ENCODE data around the gene BDH2. TPM values are rescaled to one million over a fixed set of nuclear protein-coding genes. Genes with fewer than 3 reads are reported as not detected.

The BDH2 gene
- total and polyA plus RNA-seq, 2 of the 8 experiments (the other 6 are each of a cell fraction or from before 2014, with no cell fraction given) = 46.0 to 46.2 TPM

DNA sequence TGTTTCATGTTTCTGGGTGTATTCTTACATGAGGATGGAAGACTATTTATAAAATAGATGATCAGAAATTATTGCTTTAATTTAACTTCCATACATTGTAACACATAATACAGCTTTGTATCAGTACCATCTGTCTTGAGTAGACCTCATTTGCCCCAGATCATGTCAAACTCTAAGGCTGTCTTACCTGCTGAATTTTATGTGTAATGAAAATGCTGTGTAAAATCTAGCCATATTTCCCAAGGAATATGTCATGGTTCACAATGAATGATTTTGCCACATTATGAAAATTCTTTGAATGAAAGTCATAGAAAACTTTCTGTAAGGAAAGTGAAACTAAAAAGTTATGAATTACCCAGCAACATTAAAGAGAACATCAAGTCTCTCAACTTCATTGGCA lies 7.4 kb downstream of the BDH2 start:
- Histone ChIP-seq H3K9me3 (ENCODE audit: insufficient read depth in 2 of 2, low read depth in 1 of 2, low read length in 1 of 2) (no peaks in the 10 kb centered on the region), H3K4me3 (ENCODE audit: extremely low read depth in 1 of 4, insufficient read depth in 2 of 4, low read depth in 3 of 4, low read length in 4 of 4) (no peak overlapping the region), H3K56ac (replicated peaks; ENCODE audit: insufficient read length, low read depth, low read length) (no peak overlapping the region), H4K20me1 (replicated peaks in 1 of 2; ENCODE audit: control insufficient read depth in 1 of 2, insufficient read depth in 2 of 2, low read length in 2 of 2) (no peaks in the 10 kb centered on the region), H3K23ac (ENCODE audit: insufficient read length) (no peak overlapping the region), H3K79me1 (ENCODE audit: low read depth, low read length) (no peaks in the 10 kb centered on the region), H3K4me2 (ENCODE audit: insufficient read depth in 1 of 2, low read depth in 2 of 2, low read length in 2 of 2) (no peak overlapping the region), H3K4me1 (replicated peaks in 1 of 4; ENCODE audit: control insufficient read depth in 3 of 4, insufficient read depth in 4 of 4, low read length in 3 of 4) (no peaks in the 10 kb centered on the region), H3K79me2 (ENCODE audit: control insufficient read depth in 1 of 2, insufficient read depth in 2 of 2, low read length in 2 of 2) (no peaks in the 10 kb centered on the region), H3K36me3 (ENCODE audit: control insufficient read depth in 2 of 4, insufficient read depth in 4 of 4, low read length in 3 of 4) (peaks cover 0 to 29% (median 23%) of the 10 kb centered on the region in 4 experiments), H4K8ac (ENCODE audit: extremely low read depth, insufficient read depth, low read length) (no peak overlapping the region), H2AK5ac (ENCODE audit: low read depth, low read length) (no peak overlapping the region), H4K5ac (ENCODE audit: insufficient read length, low read depth, low read length) (no peak overlapping the region), H3K9ac (replicated peaks in 1 of 4; ENCODE audit: extremely low read depth in 1 of 4, low read depth in 3 of 4, low read length in 3 of 4) (no peak overlapping the region), H3K23me2 (ENCODE audit: low read depth, low read length) (no peaks in the 10 kb centered on the region), H3K27me3 (replicated peaks in 1 of 4; ENCODE audit: control insufficient read depth in 3 of 4, extremely low read depth in 1 of 4, insufficient read depth in 3 of 4, low read length in 3 of 4) (no peaks in the 10 kb centered on the region), H2BK12ac (ENCODE audit: low read depth, low read length) (no peak overlapping the region), H4K91ac (replicated peaks; ENCODE audit: insufficient read length, low read length) (no peak overlapping the region), H2BK20ac (ENCODE audit: low read length) (no peak overlapping the region), H3K18ac (ENCODE audit: extremely low read depth, low read length) (no peak overlapping the region), H2AFZ (ENCODE audit: low read length) (no peak overlapping the region), H3K4ac (replicated peaks; ENCODE audit: insufficient read length, low read depth, low read length) (no peak overlapping the region), H2BK15ac (ENCODE audit: low read length) (no peak overlapping the region), H3K27ac (ENCODE audit: low read depth, low read length) (no peak overlapping the region), H3K14ac (ENCODE audit: insufficient read length) (no peak overlapping the region), H2BK5ac (ENCODE audit: low read depth, low read length) (no peak overlapping the region), H2BK120ac (replicated peaks; ENCODE audit: low read depth, low read length) (no peak overlapping the region)
- CTCF ChIA-PET (ENCODE audit: partially characterized antibody) = interaction anchor here (0.5 to 6.8 kb wide), 24 partner anchors 7 to 1529 kb away, joined by 3 to 51 read pairs (median 5); partner anchors contain the start of genes BDH2 and SLC9B2
- DNase-seq (ENCODE audit: low read depth in 1 of 2, low spot score in 2 of 2) (no peak), FAIRE-seq (no peak)
- POLR2A ChIA-PET (ENCODE audit: partially characterized antibody) = interaction anchor here (3.0 kb wide), 1 partner anchor 11 kb away, joined by 6 read pairs; no protein-coding TSS in a partner anchor
- TF ChIP-seq JUND (IDR thresholded peaks at IDR 0.05; ENCODE audit: low read length) (no peak), EGR1 (IDR thresholded peaks at IDR 0.05; ENCODE audit: borderline replicate concordance, low read depth, low read length) (no peak), GTF2F1 (IDR thresholded peaks at IDR 0.05; ENCODE audit: borderline replicate concordance, low read depth, low read length) (no peak)
